ENCODE results near the gene GYG1. TPM values are rescaled to one million over a fixed set of nuclear protein-coding genes. Genes with fewer than 3 reads are reported as not detected.

The GYG1 gene
- total RNA-seq, 1 donor from 2014 or later, result 155 TPM

DNA sequence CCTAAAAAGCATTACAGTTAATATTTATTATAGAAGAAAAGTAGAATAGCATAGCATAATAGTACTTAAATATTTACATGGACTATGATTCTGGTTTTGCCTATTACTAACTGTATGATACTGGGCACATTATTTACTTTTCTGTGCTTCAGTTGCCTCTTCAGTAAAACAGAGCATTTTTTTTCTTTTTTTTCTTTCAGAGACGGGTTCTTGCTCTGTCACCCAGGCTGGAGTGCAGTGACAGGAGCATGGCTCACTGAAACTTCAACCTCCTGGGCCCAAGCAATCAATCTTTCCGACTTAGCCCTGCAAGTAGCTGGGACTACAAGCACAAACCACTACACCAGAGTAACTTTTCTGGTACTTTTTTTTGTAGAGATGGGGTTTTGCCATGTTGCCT lies 47.0 kb downstream of the GYG1 start:
- intact Hi-C loops (cut with micrococcal nuclease), result no loop called here
- Histone ChIP-seq H3K4me1 (no peaks in the 10 kb centered on the region), H3K4me3 (no peak overlapping the region), H3K27ac (replicated peaks) (no peak overlapping the region), H3K36me3 (peaks cover 70% of the 10 kb centered on the region), H3K9me3 (replicated peaks) (no peaks in the 10 kb centered on the region), H3K27me3 (ENCODE audit: low read depth) (no peaks in the 10 kb centered on the region)
- no peak for DNase-seq
- TF ChIP-seq, protein P1, sequence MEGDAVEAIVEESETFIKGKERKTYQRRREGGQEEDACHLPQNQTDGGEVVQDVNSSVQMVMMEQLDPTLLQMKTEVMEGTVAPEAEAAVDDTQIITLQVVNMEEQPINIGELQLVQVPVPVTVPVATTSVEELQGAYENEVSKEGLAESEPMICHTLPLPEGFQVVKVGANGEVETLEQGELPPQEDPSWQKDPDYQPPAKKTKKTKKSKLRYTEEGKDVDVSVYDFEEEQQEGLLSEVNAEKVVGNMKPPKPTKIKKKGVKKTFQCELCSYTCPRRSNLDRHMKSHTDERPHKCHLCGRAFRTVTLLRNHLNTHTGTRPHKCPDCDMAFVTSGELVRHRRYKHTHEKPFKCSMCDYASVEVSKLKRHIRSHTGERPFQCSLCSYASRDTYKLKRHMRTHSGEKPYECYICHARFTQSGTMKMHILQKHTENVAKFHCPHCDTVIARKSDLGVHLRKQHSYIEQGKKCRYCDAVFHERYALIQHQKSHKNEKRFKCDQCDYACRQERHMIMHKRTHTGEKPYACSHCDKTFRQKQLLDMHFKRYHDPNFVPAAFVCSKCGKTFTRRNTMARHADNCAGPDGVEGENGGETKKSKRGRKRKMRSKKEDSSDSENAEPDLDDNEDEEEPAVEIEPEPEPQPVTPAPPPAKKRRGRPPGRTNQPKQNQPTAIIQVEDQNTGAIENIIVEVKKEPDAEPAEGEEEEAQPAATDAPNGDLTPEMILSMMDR (IDR thresholded peaks at IDR 0.05; ENCODE audit: borderline replicate concordance), result no peak

DNA sequence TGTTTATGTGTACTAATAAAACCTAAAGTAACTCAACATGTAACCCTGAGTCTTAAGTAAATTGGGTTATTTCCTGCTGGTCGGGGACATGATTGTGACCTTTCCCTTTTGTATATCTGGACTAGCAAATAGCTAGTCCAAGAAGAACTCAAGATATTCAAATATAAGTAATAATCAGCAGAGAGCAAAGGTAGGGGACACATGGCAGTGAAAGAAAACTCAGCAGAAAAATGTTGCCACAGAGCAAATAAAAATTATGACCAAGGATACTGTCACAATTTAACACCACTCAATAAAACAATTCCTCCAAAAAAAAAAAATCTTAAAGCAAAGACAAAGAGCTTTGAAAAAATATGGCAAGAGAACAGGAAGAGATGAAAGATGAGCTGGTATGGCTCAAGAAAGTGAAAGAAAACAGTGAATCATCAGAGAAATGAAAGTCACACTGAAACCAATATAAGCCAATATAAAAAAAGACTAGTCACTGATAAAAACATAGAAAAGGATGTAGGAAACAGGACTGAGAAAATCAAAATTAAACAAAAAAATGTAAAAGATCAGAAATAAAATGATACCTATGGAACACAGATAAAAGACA lies 51.5 kb downstream of the GYG1 start:
- Histone ChIP-seq H3K36me3 (peaks cover 70% of the 10 kb centered on the region), H3K9me3 (replicated peaks) (no peaks in the 10 kb centered on the region), H3K4me1 (no peaks in the 10 kb centered on the region), H3K27me3 (ENCODE audit: low read depth) (no peaks in the 10 kb centered on the region), H3K4me3 (no peak overlapping the region), H3K27ac (replicated peaks) (no peak overlapping the region)
- TF ChIP-seq, protein P1 (IDR thresholded peaks at IDR 0.05; ENCODE audit: borderline replicate concordance), result no peak
- intact Hi-C loops (cut with micrococcal nuclease), result no loop called here
- DNase-seq, result no peak

DNA sequence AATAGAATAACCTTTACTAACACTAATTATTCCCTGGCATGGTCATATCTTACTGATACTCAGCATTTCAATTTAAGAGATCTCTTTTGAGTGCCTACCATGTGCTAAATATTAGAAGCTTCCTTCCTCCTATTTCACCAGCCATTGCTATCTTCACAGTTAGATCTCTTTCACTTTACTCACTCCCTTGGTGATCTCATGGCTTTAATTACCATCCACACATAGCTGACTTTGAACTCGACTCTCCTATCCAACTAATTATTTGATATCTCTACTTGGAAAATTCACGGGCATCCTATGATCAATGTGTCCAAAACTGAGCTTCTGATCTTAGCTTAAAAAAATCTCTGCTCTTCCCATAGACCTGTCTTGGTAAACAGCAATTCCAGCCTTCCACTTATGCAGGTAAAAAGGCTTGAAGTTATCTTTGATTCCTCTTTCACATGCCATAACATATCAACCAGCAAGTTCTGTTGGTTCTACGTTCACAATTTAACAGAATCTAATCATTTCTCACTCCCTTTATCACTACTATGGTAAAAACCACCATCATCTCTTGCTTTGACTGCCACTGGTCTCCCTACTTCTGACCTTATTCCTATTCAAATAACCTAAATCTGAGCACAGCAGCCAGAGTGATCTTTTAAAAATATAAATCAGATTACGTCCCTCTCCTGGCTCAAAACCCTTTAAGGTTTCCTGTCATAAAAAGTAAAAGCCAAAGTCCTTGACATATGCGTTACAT lies 53.2 kb downstream of the GYG1 start:
- Histone ChIP-seq H3K27me3 (ENCODE audit: low read depth) (no peaks in the 10 kb centered on the region), H3K4me1 (no peaks in the 10 kb centered on the region), H3K36me3 (peaks cover 68% of the 10 kb centered on the region), H3K9me3 (replicated peaks) (no peaks in the 10 kb centered on the region), H3K4me3 (no peak overlapping the region), H3K27ac (replicated peaks) (no peak overlapping the region)
- intact Hi-C loops (cut with micrococcal nuclease), result no loop called here
- no peak for DNase-seq
- TF ChIP-seq, protein P1 (IDR thresholded peaks at IDR 0.05; ENCODE audit: borderline replicate concordance), result no peak

DNA sequence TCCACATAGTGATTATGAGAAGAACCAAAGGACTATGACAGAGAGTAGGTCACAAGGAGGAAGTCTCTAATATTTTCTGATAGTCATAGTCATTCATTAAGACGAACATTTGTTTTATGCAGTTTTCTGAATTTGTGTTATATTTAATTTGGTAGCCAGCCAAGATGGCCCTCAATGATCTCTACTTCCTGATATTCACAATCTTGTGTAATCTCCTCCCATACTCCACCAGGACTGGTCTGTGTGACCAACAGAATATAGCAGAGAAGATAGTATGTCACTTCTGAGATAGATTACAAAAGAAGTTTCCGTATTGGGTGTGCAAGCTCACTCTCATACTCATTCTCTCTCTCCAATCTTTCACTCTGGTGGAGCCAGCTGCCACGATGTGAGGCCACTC lies 64.2 kb downstream of the GYG1 start:
- H3K4me1 ChIP-seq, result no peaks in the 10 kb centered on the region
- no peak overlapping the region for H3K4me3 ChIP-seq
- no peaks in the 10 kb centered on the region for H3K27me3 ChIP-seq (ENCODE audit: low read depth)
- H3K36me3 ChIP-seq, result peaks cover 72% of the 10 kb centered on the region
- TF ChIP-seq, protein P1 (IDR thresholded peaks at IDR 0.05; ENCODE audit: borderline replicate concordance), result no peak
- no peak for DNase-seq
- H3K27ac ChIP-seq (replicated peaks), result no peak overlapping the region
- H3K9me3 ChIP-seq (replicated peaks), result peaks cover 6% of the 10 kb centered on the region
- intact Hi-C loops (cut with micrococcal nuclease), result no loop called here

DNA sequence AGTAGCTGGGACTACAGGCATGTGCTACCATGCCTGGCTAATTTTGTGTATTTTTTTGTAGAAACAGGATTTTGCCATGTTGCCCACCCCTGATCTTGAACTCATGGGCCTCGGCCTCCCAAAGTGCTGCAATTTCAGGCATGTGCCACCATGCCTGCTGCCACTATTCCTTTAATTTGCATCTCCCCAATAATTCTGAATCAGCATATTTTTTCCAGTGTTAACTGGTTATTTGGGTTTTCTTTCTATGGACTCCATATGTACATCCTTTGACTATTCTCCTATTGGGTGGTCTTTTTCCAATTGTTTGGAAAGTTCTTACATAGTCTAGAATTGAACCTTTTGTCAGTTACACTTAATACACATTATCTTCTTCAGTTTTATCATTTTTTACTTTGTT lies 66.9 kb downstream of the GYG1 start:
- DNase-seq, result no peak
- Histone ChIP-seq H3K4me3 (no peak overlapping the region), H3K36me3 (peaks cover 72% of the 10 kb centered on the region), H3K4me1 (no peaks in the 10 kb centered on the region), H3K9me3 (replicated peaks) (peaks cover 5% of the 10 kb centered on the region), H3K27me3 (ENCODE audit: low read depth) (no peaks in the 10 kb centered on the region), H3K27ac (replicated peaks) (no peak overlapping the region)
- intact Hi-C loops (cut with micrococcal nuclease), result no loop called here
- TF ChIP-seq, protein P1 (IDR thresholded peaks at IDR 0.05; ENCODE audit: borderline replicate concordance), result no peak
